ENCODE results near the gene NRP2.

DNA sequence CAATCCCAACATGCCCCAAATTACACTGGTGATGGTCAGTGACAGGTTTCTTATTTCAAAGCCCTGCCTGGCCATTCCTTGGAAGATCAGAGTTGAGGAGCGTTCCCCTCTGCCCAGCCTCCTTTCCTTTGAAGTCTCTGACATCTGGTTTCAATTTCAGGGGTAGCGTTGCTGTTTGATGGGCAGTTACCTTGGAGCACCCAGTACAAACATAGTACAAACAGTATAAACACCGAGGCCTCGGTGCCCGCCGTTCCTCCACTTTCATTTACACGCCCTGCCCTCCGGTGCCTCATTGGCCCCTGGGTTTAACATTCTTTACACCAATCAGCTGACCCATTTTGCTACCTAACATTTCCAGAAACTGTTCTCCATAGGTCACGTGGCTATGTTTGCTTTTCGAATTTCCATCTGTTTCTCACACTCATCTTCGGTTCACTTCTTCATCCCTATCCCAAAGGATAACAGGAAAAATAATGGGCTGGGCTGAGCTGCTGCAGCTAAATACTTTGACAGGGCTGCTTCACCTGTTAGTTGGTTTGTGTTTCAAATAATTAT, 65.6 kb downstream of the NRP2 start:
- TF ChIP-seq CTCF (IDR thresholded peaks at IDR 0.05; ENCODE audit: insufficient read depth, low read depth, low read length) = no peak
- TF ChIP-seq EZH2 (IDR thresholded peaks at IDR 0.05; ENCODE audit: insufficient read depth, low read length) = no peak

Data from astrocyte (in vitro differentiated cells and primary cell).